HL-60 (cell line): Measurements from ENCODE around the gene CCDC40.

Source experiments
- DNase-seq, 2 experiments: peaks; one replicate each; pipeline ENCODE4 v3.0.0-alpha.2; 2010 to 2020; ENCODE audit warnings: low read depth in 1 of 2, low spot score in 1 of 2
- H3K27ac ChIP-seq: fragments of 250-450 bp; sonication (Bioruptor Pico); replicated peaks from 2 replicates; pipeline ENCODE4 v1.5.1; 2020; ENCODE audit warnings: mild to moderate bottlenecking, moderate library complexity
- H3K27me3 ChIP-seq: fragments of 250-450 bp; sonication (Bioruptor Pico); 2 replicates; pipeline ENCODE4 v1.5.1; 2021; ENCODE audit warnings: mild to moderate bottlenecking, moderate library complexity; ENCODE audit not compliant: insufficient read depth, poor library complexity, severe bottlenecking
- H3K4me3 ChIP-seq: replicated peaks from 2 replicates; pipeline ENCODE4 v1.5.1; 2011; ENCODE audit warnings: mild to moderate bottlenecking, control low read depth, low read length; ENCODE audit not compliant: insufficient read depth
- GABPA ChIP-seq: IDR thresholded peaks from 2 replicates; pipeline ENCODE4 v1.6.1; 2012; ENCODE audit warnings: low read depth
- POLR2AphosphoS5 ChIP-seq: IDR thresholded peaks from 2 replicates; pipeline ENCODE4 v1.6.1; 2012; ENCODE audit warnings: low read depth
- SPI1 ChIP-seq: IDR thresholded peaks from 2 replicates; pipeline ENCODE4 v1.6.1; 2012; ENCODE audit warnings: low read depth, mild to moderate bottlenecking, borderline replicate concordance
- TF ChIP-seq, protein P1 (sequence below): IDR thresholded peaks from 2 replicates; pipeline ENCODE4 v1.6.1; 2012; ENCODE audit warnings: low read depth; ENCODE audit not compliant: insufficient replicate concordance
- TF ChIP-seq, protein P2 (sequence below): IDR thresholded peaks from one replicate; pipeline ENCODE4 v1.5.1; 2011; ENCODE audit warnings: low read length, control low read depth, inconsistent platforms; ENCODE audit not compliant: insufficient read depth

Gene CCDC40

DNA sequence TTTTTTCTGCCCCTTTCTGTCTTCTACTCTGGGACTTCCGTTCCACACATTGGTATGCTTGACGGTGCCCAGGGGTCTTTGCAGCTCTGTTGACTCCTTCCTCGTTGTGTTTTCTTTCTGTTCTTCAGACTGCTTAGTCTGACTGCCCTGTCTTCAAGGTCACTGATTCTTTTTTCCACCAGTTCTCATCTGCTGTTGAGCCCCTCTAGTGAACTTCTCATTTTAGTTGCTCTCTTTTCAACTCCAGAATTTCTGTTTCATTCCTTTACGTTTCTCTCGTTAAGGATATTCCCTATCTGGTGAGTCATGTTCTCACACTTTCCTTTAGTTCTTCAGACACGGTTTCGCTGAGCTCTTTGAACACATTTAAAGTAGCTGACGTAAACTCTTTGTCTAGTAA lies 78.7 kb downstream of the CCDC40 start:
- no peak for DNase-seq
- Histone ChIP-seq H3K27ac (no peak overlapping the region), H3K27me3 (no peaks in the 10 kb centered on the region), H3K4me3 (no peak overlapping the region)
- TF ChIP-seq, protein P1, sequence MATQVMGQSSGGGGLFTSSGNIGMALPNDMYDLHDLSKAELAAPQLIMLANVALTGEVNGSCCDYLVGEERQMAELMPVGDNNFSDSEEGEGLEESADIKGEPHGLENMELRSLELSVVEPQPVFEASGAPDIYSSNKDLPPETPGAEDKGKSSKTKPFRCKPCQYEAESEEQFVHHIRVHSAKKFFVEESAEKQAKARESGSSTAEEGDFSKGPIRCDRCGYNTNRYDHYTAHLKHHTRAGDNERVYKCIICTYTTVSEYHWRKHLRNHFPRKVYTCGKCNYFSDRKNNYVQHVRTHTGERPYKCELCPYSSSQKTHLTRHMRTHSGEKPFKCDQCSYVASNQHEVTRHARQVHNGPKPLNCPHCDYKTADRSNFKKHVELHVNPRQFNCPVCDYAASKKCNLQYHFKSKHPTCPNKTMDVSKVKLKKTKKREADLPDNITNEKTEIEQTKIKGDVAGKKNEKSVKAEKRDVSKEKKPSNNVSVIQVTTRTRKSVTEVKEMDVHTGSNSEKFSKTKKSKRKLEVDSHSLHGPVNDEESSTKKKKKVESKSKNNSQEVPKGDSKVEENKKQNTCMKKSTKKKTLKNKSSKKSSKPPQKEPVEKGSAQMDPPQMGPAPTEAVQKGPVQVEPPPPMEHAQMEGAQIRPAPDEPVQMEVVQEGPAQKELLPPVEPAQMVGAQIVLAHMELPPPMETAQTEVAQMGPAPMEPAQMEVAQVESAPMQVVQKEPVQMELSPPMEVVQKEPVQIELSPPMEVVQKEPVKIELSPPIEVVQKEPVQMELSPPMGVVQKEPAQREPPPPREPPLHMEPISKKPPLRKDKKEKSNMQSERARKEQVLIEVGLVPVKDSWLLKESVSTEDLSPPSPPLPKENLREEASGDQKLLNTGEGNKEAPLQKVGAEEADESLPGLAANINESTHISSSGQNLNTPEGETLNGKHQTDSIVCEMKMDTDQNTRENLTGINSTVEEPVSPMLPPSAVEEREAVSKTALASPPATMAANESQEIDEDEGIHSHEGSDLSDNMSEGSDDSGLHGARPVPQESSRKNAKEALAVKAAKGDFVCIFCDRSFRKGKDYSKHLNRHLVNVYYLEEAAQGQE: no peak
- no peak for TF ChIP-seq GABPA
- no peak for TF ChIP-seq SPI1
- TF ChIP-seq, protein P2, sequence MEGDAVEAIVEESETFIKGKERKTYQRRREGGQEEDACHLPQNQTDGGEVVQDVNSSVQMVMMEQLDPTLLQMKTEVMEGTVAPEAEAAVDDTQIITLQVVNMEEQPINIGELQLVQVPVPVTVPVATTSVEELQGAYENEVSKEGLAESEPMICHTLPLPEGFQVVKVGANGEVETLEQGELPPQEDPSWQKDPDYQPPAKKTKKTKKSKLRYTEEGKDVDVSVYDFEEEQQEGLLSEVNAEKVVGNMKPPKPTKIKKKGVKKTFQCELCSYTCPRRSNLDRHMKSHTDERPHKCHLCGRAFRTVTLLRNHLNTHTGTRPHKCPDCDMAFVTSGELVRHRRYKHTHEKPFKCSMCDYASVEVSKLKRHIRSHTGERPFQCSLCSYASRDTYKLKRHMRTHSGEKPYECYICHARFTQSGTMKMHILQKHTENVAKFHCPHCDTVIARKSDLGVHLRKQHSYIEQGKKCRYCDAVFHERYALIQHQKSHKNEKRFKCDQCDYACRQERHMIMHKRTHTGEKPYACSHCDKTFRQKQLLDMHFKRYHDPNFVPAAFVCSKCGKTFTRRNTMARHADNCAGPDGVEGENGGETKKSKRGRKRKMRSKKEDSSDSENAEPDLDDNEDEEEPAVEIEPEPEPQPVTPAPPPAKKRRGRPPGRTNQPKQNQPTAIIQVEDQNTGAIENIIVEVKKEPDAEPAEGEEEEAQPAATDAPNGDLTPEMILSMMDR: no peak
- TF ChIP-seq POLR2AphosphoS5: no peak

DNA sequence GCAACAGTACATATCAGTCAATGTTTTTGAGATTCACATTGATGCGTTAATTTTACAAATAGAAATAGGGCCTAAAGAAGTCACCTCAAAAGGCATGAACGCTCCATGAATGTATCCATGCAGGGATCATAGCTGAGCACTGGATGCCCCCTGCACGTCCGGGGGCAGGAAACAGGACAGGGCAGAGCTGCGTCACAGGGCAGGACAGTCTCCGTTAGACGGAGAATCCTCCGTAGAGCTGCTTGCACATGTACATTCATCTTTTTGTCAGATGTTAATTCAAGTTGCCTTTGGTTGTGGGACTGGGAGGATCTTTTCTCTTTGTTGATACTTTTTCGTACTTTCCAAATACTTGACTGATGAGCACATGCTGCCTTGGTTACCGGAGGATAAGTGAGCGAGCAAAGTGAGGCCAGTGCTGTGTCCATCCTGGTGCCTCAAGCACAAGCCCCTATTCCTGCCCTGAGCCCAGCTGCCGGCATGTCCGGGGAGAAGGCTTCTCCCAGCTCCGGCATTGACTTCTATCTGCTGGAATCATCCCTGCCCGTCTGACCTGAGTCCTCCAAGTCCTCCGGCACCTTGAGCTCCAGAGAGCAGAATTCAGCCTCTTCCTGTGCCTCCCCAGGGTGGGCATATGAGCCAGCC lies 80.0 kb downstream of the CCDC40 start:
- Histone ChIP-seq H3K27ac (no peak overlapping the region), H3K27me3 (no peaks in the 10 kb centered on the region), H3K4me3 (no peak overlapping the region)
- TF ChIP-seq, protein P1: no peak
- TF ChIP-seq, protein P2: no peak
- TF ChIP-seq SPI1: no peak
- TF ChIP-seq POLR2AphosphoS5: no peak
- no peak for TF ChIP-seq GABPA
- no peak for DNase-seq

DNA sequence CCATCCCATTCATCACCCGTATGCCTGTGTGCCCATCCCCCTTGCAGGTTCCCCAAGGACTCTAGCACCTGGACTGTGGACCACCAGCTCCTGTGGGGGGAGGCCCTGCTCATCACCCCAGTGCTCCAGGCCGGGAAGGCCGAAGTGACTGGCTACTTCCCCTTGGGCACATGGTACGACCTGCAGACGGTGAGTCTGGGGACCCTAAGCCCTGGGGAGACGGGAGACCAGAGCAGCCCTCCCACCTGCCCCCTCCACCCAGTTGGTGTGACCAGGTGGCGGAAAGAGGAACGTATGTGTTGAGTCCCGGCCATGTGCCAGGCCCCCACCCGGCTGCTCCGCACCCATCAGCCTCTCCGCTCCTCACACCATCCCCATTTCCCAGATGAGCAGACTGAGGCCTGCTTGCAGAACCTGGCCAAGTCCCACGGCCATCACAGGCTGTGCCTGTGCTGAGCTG lies 80.5 kb downstream of the CCDC40 start:
- TF ChIP-seq, protein P1: no peak
- TF ChIP-seq SPI1 (no peak), POLR2AphosphoS5 (no peak), GABPA (no peak)
- TF ChIP-seq, protein P2: no peak
- DNase-seq: no peak
- Histone ChIP-seq H3K27ac (no peak overlapping the region), H3K4me3 (no peak overlapping the region), H3K27me3 (no peaks in the 10 kb centered on the region)
